ENCODE measurements around the gene CA5A. TPM values are rescaled to one million over a fixed set of nuclear protein-coding genes. Genes with fewer than 3 reads are reported as not detected.

Gene CA5A
- total RNA-seq, 1 donor from 2014 or later, result not detected

DNA sequence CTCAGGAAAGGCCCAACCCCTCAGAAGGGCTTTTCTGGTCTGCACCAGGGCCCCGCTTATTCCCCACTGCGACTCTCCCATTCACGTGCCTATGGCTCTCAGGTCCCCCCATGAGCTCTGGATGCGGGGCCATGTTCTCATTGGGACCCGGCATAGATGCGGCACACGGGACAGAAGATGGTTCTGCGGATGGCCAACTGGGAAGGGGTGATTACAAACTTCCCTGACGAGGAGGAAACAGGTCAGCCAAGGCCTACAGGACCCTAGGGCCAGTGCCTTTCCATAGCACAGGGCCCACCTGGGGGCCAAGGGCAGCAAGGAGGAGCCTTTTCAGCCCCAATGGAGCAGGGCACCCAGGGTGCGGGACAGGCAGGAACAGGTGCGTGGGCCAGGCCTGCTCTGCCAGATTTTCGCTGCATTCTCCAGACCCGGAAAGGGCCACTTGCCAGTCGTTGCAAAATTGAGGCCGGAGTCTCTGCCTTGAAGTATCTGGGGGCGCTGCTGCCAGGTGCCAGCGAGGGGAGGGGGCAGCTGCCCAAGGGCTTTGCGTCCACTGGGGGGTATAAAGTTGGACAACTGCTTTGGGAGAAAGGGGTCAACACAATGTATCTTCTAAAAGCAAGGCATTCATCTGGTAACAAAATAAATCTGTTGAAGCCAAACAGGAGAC, 87.5 kb downstream of the CA5A start:
- DNase-seq, result no peak

DNA sequence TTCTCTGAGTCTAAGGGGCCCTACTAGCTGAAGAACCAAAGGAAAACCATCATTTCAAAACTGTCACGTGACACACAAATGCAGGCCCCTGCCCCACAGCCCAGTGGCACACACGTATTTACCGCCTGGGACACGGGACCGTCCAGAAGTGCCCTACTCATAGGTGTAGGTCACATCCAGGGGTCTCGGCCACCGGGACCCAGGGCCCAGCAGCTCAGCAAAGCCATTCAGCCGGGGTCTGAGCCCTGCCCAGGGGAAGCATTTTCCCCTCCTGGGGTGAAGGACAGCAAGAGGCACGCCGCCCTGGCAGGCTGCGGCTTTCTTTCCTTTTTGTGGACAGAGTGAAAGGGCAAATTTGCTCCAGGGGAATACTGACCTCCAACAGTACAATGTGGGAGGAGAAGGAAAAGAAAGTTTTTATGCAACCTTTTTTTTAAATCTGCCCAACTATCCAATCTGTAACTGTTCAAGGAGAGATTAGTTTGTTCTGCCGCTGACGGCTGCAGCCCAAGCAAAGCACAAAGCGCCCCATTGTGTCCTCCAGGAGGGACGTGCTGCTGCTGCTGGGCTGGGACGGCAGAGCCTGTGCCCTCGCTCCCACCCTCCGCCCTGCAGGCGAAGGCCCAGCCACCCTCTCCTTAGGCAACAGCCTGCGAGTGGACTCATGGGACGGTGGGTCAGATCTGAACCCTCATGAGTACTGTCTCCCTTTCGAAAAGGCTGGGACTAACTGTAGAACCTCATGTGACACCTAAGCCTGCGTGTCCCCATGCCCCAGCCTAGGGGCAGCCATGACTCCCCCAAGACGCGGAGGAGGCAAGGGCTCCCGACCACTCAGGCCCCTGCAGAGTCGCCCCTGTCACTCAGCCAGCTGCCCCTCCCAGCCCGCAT, 88.3 kb downstream of the CA5A start:
- DNase-seq, result peak; percentile 25

- no peak for DNase-seq
Measured at GRCh38 chr16:87847467-87847784, 88.9 kb downstream of the CA5A start.

DNA sequence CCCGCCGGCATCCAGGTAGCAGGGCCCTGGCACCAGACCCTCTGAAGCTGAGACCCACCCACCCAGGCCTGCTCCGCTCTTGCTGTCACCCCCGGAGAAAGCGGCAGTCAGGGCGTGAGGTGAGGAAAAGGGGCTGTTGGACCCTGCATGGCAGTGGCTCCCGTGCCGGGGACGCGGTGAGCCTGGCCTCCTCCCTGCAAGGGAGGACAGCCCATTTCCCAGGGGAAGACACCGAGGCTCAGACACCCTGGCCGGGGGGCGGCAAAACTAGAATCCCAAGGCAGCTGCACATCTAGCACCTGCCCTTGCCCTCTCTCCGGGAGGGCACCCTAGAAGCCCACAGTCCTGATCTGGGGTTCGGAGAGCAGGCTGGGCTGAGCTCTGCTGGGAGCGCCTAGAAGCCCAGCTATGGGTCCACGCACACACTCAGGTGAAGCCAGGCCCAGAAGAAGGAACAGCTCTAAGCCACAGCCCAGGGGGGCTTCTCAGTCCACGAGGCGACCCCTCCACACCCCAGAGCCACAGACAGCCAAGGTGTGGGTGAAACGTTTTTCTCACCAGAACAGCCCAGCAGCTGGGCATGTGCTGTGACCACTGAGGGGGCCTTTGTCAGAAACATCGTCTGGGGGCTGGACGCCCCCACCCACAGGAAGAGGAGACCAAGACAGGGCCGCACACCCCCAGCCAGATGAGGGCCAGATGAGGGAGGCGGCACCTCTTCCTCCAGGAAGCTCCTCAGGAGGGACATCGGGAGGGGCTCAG, 89.4 kb downstream of the CA5A start:
- no peak for DNase-seq

GRCh38 chr16:87845807-87846619, 90.3 kb downstream of the CA5A start:
- DNase-seq, result no peak

DNA sequence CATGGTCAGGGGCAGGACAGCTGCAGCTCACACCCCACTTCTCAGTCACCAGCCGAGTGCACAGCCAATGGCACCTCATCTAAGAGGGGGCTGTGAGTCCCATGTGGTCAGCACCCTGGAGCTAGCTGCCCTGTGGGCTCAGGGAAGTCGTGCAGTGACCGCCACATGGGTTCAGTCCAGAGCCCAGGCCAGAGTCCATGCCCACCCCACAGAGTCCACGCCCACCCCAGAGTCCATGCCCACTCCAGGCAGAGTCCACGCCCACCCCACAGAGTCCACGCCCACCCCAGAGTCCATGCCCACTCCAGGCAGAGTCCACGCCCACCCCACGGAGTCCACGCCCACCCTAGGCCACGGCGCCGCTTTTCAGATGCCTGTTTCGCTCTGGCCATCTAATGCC, 91.1 kb downstream of the CA5A start:
- no peak for DNase-seq

- no peak for DNase-seq
Measured at GRCh38 chr16:87844809-87845208, 91.5 kb downstream of the CA5A start.

DNA sequence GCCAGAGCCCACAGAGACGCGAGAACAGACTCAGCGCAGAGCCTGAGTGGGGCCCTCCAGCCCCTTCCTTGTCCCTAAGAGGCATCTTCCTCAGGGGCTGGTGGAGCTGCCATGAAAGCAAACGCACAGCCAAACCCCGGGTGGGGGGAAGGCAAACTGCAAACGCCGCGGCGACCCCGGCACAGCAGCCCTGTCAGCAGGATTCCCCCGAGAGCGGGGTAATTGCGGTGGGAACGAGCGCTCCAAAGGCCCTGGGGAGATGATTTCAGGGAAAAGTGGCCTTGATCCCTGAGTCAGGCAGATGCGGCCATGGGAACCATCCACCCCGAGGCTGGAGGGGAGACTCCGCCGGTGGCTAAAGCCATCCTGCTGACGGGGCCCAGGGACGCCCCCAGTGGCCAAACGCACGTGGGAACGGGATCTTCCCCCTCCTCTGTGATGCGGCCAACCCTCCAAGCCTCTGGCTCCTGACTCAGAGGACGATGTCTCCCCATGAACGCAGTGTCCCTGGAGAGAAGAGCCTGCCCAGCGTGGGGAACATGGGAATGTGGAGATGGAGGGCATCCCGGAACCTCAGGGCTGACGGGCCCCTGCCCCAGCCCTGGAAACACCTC, 92.1 kb downstream of the CA5A start:
- no peak for DNase-seq

DNA sequence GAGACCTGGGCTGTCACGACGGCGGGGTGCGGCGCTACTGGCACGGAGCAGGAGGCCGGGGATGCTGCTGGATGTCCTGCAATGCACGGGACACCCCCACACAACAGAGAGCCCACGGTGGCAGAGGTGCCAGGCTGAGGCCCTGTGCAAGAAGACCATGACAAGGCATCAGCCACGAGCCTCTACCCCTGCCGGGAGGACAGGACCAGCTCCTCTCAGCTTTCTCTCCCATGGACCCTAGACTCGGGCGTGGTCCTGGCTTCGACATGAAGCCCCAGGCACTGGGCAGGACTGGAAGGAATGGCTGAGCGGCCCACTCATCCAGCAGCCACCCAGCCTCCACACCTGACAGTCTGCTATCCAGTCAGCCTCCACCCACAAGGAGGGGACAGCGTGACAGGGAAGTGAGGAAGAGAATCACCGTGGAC, 92.6 kb downstream of the CA5A start:
- no peak for DNase-seq

DNA sequence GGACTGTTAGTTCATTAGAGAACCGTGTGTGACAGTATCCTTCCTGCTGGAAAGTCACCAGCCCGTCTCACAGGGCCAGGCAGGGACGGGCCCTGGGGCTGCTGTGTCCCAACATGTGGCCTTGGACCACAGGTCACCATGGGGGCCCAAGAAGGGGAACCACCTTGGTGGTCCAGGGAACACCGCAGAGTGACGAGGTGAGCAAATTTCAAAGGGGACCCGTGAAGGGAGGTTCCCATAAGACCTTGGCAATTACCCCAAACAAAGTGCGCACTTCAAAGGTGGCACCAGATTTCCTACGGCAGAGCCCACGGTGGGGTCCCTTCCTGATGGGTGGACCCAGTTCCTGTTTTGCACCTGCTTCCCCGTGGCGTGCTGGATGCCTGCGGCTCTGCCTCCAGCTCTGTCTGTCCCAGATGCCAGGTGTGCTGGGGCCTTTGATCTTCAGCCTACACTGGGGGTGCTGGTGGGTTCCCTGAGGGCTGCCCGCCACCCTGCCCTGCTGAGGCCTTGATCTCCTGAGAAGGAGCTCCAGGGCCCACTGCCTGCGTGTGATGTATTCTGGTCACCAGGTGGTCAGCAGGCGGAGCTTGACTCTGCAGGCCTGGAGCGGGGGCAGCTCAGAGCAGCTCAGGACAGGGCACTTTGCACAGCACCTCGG, 94.0 kb downstream of the CA5A start:
- DNase-seq, result no peak

DNA sequence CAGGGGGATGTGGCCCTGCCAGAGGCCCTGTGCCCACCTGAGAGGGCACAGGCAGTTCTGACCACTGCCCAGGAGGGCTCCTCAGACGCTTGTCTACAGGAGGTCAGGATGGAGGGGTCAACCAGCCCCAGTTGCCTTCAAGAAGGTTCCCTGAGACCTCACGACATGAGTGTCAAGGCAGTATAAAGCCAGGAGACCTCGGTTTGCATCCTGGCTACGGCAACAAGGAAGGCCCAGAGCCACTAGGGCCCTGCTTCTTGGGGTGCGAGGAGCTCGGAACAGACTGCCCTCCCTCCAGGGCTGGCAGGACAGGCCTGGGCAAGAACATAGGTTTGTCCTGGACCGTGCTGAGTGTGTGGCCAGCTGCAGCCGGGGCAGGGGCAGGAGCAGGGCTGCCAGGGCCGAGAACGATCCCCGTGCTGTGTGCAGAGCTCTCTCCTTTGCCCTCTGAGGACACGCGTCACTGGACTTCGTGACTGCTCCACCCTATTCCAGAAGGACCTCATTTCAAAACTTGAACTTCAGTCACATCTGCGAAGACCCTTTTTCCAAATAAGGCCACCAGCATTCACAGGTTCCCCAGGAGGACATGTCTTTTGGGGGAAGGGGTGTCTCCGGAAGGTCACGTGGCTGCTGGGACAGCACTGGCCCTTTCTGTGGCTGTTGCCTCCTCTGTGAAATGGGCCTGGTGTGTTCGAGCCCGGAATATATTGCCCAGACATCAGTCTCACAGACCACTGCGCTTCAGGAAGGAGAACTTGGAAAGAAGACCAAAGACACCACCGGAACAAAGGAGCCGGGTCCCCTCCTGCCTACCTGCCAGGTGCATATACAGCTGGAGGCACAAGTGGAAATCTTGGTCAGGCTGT, 94.8 kb downstream of the CA5A start:
- DNase-seq, result no peak

- DNase-seq, result no peak
Measured at GRCh38 chr16:87840271-87840978, 95.9 kb downstream of the CA5A start.

DNA sequence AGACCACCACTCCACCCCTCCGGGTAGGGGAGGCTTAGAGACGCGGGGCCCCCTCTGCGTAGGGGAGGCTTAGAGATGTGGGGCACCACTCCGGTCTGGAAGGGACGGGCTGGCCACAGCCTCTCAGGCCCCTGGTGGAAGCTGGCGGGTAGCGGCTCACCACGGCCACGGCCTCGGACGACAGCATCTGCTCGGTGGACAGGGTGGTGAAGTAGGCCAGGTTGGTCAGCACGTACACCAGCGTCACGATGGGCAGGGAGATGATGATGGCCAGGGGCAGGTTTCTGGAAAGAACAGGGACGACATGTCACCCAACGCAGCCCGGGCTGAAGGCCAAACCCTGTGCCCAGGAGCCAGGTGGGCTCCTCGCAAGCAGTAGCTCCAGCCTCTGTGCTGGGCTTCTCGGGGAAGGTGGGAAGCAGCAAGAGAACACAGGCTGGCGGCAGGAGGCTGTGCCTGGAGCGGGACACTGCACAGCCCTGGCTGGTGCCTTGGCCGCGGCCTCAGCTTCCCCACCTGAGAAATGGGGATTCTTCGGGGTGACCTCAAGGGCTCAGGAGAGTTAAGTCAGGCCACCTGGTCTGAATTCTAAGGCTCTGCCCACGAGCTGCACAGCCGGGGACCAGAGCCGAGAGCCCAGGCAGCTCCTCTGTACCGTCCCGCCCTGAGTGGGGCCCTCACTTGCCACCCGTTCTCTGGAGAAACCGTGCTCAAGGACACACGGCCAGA, 96.6 kb downstream of the CA5A start:
- DNase-seq, result no peak

DNA sequence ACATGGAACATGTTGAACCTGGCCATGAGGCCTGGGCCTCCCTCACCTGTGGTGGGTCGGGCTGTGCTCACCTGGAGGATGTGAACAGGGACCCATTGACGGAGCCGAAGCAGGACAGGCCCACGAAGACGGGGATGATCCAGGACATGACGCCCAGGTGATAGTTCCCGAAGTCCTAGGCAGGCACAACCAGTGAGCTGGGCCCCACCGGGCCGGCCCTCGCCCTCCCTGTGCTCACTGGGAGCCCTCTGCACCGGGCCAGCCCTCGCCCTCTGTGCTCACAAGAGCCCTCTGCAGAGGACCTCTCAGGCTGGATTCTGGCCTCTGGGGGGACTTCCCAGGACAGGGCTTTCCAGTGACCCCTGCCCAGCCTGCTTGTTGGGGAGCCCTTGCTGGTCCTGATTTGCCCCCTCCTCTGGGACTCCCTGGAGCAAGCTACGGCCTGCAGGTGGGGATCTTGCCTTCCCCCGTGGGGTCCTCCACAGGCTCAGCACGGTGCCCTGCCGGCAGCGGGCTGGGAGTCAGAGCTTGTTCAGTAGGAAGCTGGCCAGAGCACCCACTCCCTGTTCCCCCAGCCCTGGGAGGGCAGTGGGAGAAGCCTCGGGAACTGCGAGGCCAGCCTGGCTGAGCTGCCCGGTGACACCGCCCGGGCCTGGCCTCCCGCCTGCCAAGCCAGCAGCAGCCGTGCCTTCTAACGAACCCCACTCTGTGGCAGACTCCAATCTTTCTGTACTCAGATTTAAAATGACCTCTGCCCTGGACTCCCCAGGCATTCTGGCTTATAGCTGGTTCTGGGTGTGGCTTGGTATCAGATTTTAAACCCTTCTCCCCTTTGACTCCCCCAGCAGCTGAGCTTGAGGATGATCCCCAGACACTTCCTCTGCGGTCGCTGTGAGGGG, 97.4 kb downstream of the CA5A start:
- DNase-seq, result no peak
